CD14-positive monocyte (primary cell): ENCODE results near the gene MEA1. TPM values are rescaled to one million over a fixed set of nuclear protein-coding genes. Genes with fewer than 3 reads are reported as not detected.
"Not testable (repeated sequence)": the region's sequence is repeated elsewhere in the genome, so short reads cannot be mapped to it uniquely, and the experiment has no call there.

Experiments used
- DNase-seq, 3 donors: peaks; one replicate each; pipeline ENCODE4 v3.0.0-alpha.2; 2011 to 2022
- H2AFZ ChIP-seq: 2 replicates; pipeline ENCODE4 v1.6.0; 2012; ENCODE audit warnings: mild to moderate bottlenecking, low read depth, low read length, inconsistent platforms; ENCODE audit not compliant: insufficient read depth, poor library complexity, severe bottlenecking
- H3K27ac ChIP-seq, 2 donors: 1 replicate in 1 of 2; 2 replicates in 1 of 2; pipeline ENCODE4 v1.5.1; 2012 to 2013; ENCODE audit warnings: low read length in 2 of 2, control low read depth in 1 of 2, inconsistent platforms in 1 of 2, low read depth in 1 of 2, mild to moderate bottlenecking in 1 of 2
- H3K27me3 ChIP-seq, 2 donors: one replicate each; pipeline versions ENCODE4 v1.6.0 to v1.6.1; 2011 to 2013; ENCODE audit warnings: low read length in 2 of 2; ENCODE audit not compliant: control insufficient read depth in 2 of 2, insufficient read depth in 2 of 2
- H3K36me3 ChIP-seq, 2 donors: replicated peaks in 1 of 2; 1 replicate in 1 of 2; 2 replicates in 1 of 2; pipeline versions ENCODE4 v1.5.1 to v1.6.1; 2012 to 2013; ENCODE audit warnings: low read length in 2 of 2, control low read depth in 1 of 2, inconsistent platforms in 1 of 2, mild to moderate bottlenecking in 1 of 2; ENCODE audit not compliant: insufficient read depth in 2 of 2, control insufficient read depth in 1 of 2
- H3K4me1 ChIP-seq, 2 donors: 1 replicate in 1 of 2; 2 replicates in 1 of 2; pipeline versions ENCODE4 v1.5.1 to v1.6.1; 2012 to 2013; ENCODE audit warnings: low read length in 2 of 2, control low read depth in 1 of 2, inconsistent platforms in 1 of 2, mild to moderate bottlenecking in 1 of 2, moderate library complexity in 1 of 2; ENCODE audit not compliant: insufficient read depth in 2 of 2, control insufficient read depth in 1 of 2
- H3K4me2 ChIP-seq: replicated peaks from 2 replicates; pipeline ENCODE3; 2012; ENCODE audit warnings: low read length, moderate library complexity, mild to moderate bottlenecking; ENCODE audit not compliant: poor library complexity, severe bottlenecking; ENCODE audit errors: extremely low read depth
- H3K4me3 ChIP-seq, 3 experiments: fragments of 200-600 bp in 1 of 3; sonication (generic) in 1 of 3; replicated peaks in 1 of 3; 1 replicate in 2 of 3; 2 replicates in 1 of 3; pipeline ENCODE4 v1.5.1; 2011 to 2013; ENCODE audit warnings: low read length in 3 of 3, mild to moderate bottlenecking in 3 of 3, control low read depth in 2 of 3, low read depth in 2 of 3, inconsistent platforms in 1 of 3, moderate library complexity in 1 of 3
- H3K79me2 ChIP-seq: 2 replicates; pipeline ENCODE4 v1.6.0; 2012; ENCODE audit warnings: mild to moderate bottlenecking, control low read depth, inconsistent platforms, low read length, moderate library complexity; ENCODE audit not compliant: insufficient read depth
- H3K9ac ChIP-seq: 2 replicates; pipeline ENCODE4 v1.6.0; 2017; ENCODE audit warnings: low read length, mild to moderate bottlenecking; ENCODE audit not compliant: insufficient read depth, poor library complexity, severe bottlenecking
- H3K9me3 ChIP-seq, 2 donors: replicated peaks in 1 of 2; 1 replicate in 1 of 2; 2 replicates in 1 of 2; pipeline versions ENCODE4 v1.5.1 to v1.6.1; 2012 to 2013; ENCODE audit warnings: low read length in 2 of 2, control low read depth in 1 of 2; ENCODE audit not compliant: control insufficient read depth in 1 of 2, insufficient read depth in 1 of 2
- H4K20me1 ChIP-seq: 2 replicates; pipeline ENCODE4 v1.6.0; 2012; ENCODE audit warnings: mild to moderate bottlenecking, low read length, control low read depth, moderate library complexity; ENCODE audit not compliant: insufficient read depth
- H3K27ac Mint-ChIP-seq, 7 donors: one replicate each; pipeline ENCODE4 v1.8.0; 2020; ENCODE audit warnings: mild to moderate bottlenecking in 7 of 7, mixed read lengths in 7 of 7, moderate library complexity in 6 of 7, inconsistent platforms in 2 of 7
- H3K27me3 Mint-ChIP-seq, 3 donors: one replicate each; pipeline ENCODE4 v1.8.0; 2021 to 2022; ENCODE audit warnings: low read depth in 3 of 3, mild to moderate bottlenecking in 3 of 3, mixed read lengths in 3 of 3, moderate library complexity in 3 of 3, inconsistent platforms in 1 of 3
- H3K36me3 Mint-ChIP-seq, 2 donors: one replicate each; pipeline ENCODE4 v1.8.0; 2020; ENCODE audit warnings: mixed read lengths in 2 of 2, inconsistent platforms in 1 of 2, mild to moderate bottlenecking in 1 of 2
- H3K4me1 Mint-ChIP-seq: one replicate; pipeline ENCODE4 v1.8.0; 2020; ENCODE audit warnings: mild to moderate bottlenecking, mixed read lengths
- H3K4me3 Mint-ChIP-seq, 2 donors: one replicate each; pipeline ENCODE4 v1.8.0; 2020; ENCODE audit warnings: mild to moderate bottlenecking in 2 of 2, mixed read lengths in 2 of 2, moderate library complexity in 1 of 2
- H3K9me3 Mint-ChIP-seq, 7 donors: one replicate each; pipeline ENCODE4 v1.8.0; 2020 to 2022; ENCODE audit warnings: mixed read lengths in 7 of 7, mild to moderate bottlenecking in 6 of 7, moderate library complexity in 6 of 7, inconsistent platforms in 2 of 7
- WGBS: methylation state at CpG from one replicate; pipeline ENCODE4 v1.1.5; 2013; ENCODE audit warnings: missing lambda C conversion rate; ENCODE audit not compliant: insufficient coverage; 5-methylcytosine and 5-hydroxymethylcytosine counted together
- intact Hi-C, 2 donors: fragments of 100-400 bp; cut with micrococcal nuclease; formaldehyde crosslinking; loops; one replicate each; pipeline versions ENCODE4 v1.15.0 to v1.15.1; 2023
- polyA plus RNA-seq, 3 donors: library from polyadenylated mRNA; depleted of rRNA in 1 of 3; unstranded in 2 of 3; stranded (reverse) in 1 of 3; fragments of 300-500 nt in 2 of 3; fragments of >200 nt in 1 of 3; fragmentation: Illumina TruSeq in 2 of 3; gene quantifications; 1 replicate in 2 of 3; 2 replicates in 1 of 3; pipeline ENCODE4 v1.2.3, GENCODE V29; 2012 to 2021
- TF ChIP-seq, protein P1 (sequence below): fragments of 200-600 bp; IDR thresholded peaks from one replicate; pipeline ENCODE4 v1.8.0; 2022; ENCODE audit warnings: antibody characterized with exemption, mild to moderate bottlenecking

Gene MEA1
- polyA plus RNA-seq, 3 donors: 31.0 to 59.6 (median 58.8) TPM

DNA sequence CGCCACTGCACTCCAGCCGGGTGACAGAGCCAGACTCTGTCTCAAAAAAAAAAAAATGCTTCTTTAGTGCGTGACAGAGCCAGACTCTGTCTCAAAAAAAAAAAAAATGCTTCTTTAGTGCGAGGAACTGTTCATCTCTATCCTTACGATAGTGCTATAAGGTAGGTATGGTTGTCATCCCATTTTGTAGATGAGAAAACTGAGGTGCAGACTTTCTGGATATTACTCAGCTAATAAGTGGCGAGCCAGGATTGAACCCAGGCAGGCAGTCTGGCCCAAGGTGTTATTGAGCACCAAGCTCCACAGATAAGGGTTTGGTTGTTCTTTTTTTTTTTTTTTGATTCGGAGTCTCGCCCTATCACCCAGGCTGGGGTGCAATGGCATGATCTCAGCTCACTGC, 11.9 kb downstream of the MEA1 start:
- Histone ChIP-seq H3K27me3 (no peaks in the 10 kb centered on the region), H2AFZ (no peak overlapping the region), H3K27ac (no peak overlapping the region), H3K36me3 (peaks cover 11 to 29% of the 10 kb centered on the region in 2 donors), H3K79me2 (no peaks in the 10 kb centered on the region), H3K4me1 (no peaks in the 10 kb centered on the region), H3K4me2 (no peak overlapping the region), H4K20me1 (no peaks in the 10 kb centered on the region), H3K9me3 (no peaks in the 10 kb centered on the region), H3K9ac (no peak overlapping the region), H3K4me3 (no peak overlapping the region)
- TF ChIP-seq, protein P1, sequence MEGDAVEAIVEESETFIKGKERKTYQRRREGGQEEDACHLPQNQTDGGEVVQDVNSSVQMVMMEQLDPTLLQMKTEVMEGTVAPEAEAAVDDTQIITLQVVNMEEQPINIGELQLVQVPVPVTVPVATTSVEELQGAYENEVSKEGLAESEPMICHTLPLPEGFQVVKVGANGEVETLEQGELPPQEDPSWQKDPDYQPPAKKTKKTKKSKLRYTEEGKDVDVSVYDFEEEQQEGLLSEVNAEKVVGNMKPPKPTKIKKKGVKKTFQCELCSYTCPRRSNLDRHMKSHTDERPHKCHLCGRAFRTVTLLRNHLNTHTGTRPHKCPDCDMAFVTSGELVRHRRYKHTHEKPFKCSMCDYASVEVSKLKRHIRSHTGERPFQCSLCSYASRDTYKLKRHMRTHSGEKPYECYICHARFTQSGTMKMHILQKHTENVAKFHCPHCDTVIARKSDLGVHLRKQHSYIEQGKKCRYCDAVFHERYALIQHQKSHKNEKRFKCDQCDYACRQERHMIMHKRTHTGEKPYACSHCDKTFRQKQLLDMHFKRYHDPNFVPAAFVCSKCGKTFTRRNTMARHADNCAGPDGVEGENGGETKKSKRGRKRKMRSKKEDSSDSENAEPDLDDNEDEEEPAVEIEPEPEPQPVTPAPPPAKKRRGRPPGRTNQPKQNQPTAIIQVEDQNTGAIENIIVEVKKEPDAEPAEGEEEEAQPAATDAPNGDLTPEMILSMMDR: no peak
- Mint-ChIP-seq H3K4me1 (no peaks in the 10 kb centered on the region), H3K36me3 (peaks cover 13 to 32% of the 10 kb centered on the region in 2 donors), H3K9me3 (no peaks in the 10 kb centered on the region), H3K4me3 (no peak overlapping the region), H3K27me3 (peaks cover 0 to 2% (median 0%) of the 10 kb centered on the region in 3 donors), H3K27ac (no peak overlapping the region)
- 76% methylated on average over 4 of the region's 8 CpGs for WGBS
- no peak for DNase-seq
- intact Hi-C loops: no loop called here

GRCh38 chr6:42998205-42998604, 15.5 kb downstream of the MEA1 start:
- H3K27ac ChIP-seq, H3K27me3 Mint-ChIP-seq, DNase-seq, H3K4me1 ChIP-seq, H3K9ac ChIP-seq, H3K4me3 ChIP-seq, H3K4me3 Mint-ChIP-seq, H3K79me2 ChIP-seq, H2AFZ ChIP-seq, H3K4me2 ChIP-seq, intact Hi-C loops, H3K4me1 Mint-ChIP-seq, H3K9me3 Mint-ChIP-seq, H4K20me1 ChIP-seq, H3K27me3 ChIP-seq, H3K9me3 ChIP-seq: not testable (repeated sequence)
- H3K36me3 ChIP-seq: peaks cover 0 to 12% of the 10 kb centered on the region in 2 donors
- peak overlapping the region in 1 of 7 donors; percentile 36 for H3K27ac Mint-ChIP-seq
- WGBS: 95% methylated on average over 6 of the region's 9 CpGs
- peaks cover 3 to 38% of the 10 kb centered on the region in 2 donors for H3K36me3 Mint-ChIP-seq
